ENCODE measurements around the gene RXRB.

The RXRB gene

DNA sequence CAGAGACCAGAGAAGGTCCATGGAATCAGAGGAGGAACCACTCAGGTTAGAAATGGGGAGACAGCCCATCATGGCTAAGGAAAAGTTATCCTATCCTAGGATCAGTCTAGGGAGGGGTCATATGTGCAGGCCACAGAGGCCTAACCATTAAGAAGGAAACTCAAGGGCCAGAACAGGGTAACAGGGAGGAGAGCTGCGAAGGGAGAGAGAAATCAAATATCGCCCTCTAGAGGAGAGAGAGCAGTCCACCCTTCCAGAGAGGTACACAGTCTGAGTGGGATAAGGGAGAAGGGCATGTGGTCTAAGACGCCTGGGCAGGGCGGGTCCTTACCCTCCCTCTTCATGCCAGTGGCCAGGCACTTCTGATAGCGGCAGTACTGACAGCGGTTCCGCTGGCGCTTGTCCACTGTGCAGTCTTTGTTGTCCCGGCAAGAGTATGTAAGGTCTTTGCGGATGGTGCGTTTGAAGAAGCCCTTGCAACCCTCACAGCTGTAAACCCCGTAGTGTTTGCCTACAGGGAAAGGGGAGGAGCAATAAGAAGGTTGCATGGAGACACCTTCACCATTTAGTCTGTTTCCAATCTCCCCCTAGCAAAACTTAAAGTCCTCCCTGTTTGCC is 2.9 kb downstream of the RXRB start:
- DNase-seq (ENCODE audit: low read depth in 2 of 2), result no peak

DNA sequence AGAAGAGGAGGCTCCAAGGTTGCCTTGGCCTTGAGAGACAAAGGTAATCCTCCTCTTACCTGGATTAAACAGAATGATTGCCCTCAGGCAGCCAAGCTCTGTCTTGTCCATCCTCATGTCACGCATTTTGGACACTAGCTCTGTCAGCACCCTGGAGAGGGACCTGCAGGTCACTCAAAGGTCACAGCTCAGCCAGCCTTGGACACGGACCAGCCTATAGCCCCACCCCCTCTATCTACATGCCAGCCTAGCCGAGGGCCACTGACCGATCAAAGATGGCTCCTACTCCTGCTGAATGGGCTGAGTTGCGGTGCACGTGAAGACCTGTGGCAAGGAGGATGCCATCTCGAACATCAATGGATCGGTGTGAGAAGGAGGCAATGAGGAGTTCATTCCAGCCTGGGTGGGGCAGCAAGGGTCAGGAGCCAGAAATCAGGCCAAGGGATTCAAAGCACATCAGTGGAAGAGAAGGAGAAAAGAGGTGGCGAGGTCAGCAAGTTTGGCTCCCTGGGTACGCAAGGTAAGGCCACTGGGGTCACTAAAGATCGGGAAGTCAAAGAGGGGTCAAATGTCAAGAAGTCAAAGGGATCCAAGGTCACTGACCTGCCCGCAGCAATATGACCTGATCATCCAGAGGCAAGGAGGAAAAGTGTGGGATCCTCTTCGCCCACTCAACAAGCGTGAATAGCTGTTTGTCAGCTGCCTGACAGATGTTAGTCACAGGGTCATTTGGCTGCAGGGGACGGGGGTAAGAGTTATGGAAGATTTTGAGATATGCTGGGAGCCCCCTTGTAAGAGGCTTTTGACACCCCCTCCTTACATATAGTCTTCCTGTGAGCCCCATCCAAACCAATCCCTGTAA is 4.9 kb downstream of the RXRB start:
- no peak for DNase-seq (ENCODE audit: low read depth in 2 of 2)

DNA sequence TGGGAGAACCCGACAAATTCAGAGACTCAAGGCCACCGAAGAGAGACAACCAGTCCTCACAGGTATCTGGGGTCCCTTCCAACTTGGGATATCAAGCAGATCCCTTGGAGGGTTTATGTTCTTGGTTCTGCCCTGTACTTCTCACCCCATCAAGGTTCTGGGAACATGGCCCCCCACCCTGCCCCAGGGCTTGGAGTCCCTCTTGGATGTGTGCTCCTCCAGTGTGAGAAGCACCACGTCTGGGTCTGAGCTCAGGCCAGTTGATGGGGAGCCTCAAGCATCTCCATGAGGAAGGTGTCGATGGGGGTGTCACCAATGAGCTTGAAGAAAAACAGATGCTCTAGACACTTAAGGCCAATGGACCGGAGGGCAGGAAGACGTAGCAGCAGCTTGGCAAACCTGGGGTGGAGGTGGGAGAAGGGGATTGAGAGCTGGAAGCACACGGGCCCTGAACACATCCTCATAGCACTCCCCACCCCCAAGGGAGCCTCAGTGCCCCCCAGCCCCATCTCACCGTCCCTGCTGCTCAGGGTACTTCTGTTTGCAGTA is 6.0 kb downstream of the RXRB start:
- DNase-seq (ENCODE audit: low read depth in 2 of 2), result no peak

DNA sequence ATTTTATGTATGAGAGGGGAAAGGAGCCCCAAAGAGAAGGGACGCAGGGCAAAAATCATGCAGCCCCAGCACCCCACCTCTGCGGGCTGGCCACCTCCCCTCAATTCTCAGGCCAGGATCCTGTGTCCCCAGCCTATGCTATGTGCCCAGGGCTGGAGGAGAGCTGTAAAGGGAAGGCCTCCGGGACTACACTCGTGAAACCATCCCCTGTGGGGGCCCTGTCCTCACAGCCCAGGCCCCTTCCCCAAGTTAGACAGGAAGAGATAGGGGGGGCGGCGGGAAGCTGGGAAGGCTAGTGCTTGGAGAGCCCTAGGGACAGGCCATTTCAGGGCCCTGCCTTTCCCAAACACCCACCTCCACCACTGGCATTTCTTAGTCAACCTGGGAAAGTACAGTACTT is 6.8 kb downstream of the RXRB start:
- DNase-seq (ENCODE audit: low read depth in 2 of 2), result no peak

DNA sequence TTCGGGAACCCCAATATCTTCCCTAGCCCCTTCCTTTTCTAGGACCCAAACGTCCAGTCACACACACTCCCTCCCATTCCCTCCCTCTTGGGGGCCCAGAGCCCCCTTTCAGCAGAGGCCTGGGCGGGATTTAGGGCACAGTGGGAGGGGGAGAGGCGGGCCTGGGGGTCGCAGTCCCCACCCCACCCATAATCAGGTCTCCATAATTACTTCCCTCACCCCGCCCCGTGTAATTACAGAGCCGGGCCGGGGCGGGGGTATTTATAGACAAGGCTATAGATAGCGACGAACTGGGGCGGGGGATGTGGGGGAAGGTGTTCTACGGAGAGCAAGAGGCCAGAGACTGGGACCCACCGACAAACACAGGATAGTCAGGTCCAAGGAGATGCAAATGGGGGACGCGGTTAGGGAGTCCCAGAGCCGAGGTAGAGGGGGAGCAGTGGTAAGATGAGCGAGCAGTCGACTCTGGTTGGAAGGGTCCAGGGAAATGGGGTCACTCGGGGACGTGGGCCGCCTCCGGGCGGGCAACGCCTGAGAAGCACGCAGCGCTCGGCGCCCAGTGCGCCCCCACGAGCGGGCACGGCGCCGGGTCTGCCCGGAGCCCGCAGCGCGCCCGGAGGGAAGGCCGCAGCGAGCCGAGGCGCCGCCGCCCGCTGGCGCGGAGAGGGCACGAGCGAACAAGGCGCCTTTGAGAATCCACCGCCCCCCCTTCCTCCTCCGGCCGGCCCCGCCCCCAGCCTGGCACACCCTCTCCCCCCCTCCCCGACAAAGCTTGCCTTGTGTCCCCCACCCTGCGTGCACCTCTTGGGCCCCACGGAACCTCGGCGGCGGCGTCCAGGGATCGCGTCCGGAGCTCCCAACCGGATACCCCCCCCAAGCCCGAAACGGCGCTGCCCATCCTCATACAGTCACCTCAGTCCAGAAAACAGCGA is 7.5 kb downstream of the RXRB start:
- DNase-seq (ENCODE audit: low read depth in 2 of 2), result peak in 1 of 2 donors; percentile 39

DNA sequence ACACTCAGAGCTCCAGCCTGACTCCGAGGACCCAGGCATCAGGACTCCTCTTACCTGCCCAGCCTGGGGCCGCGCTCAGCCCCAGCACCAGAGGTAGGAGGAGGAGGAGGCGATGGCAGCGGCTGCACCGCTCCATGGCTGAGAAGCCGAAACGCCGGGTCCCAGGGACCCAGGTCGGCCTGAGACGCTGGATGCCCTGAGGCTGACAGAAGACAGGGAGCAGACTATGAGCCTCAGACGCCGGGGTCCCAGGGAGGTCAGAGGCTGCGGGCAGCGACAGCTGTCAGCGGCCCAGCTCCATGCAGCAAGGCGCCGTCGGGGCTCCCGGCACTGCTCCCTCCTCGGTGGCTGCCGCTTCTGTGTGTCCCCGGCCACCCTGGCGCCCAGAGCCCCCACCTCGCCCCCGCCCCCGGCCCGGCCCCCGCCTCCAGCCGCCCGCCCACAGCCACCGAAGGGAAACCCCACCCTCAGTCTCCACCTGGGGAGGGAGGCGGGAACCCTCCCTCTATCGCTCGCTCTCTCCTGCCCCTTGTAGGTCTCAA is 8.3 kb downstream of the RXRB start, which contains the start of gene COL11A2:
Gene COL11A2 (minus strand): TSS at position 363 of the 542 bp plus-strand sequence. CDS start 227 bp downstream, at position 136.
- DNase-seq (ENCODE audit: low read depth in 2 of 2), result no peak

DNA sequence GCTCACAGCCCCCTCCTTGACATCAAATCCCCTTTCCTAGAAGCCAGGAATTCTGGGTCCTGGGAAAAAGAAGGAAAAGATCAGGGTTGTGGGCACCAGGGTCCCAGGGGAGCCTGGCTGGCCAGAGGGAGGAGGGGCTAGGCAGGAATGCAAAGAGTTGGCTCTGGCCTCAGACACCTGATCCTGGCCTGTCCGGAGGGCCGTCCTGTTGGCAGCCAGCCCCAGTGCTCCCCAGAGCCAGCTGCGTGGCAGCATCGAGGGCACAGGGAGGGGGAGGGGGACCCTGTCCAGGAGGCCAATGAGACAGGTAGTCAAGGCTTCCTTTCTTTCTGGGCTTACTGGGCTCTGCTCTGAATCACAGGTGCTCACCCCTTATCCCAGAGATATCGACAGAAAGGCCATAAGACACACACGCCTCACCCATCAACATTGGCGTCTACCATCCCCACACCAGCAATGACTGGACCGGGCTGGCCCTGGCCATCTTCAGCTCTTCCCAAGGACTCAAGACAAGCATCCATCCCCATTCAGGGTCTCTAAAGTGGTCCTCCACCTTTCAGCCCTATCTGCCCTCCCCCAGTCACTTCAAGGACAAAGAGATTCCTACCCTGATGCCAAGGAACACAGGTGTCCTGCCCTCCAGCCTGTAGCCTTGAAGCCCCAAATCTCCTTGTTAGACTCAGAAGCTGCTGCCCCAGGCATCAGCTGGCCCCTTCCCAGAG is 8.9 kb downstream of the RXRB start:
- no peak for DNase-seq (ENCODE audit: low read depth in 2 of 2)

DNA sequence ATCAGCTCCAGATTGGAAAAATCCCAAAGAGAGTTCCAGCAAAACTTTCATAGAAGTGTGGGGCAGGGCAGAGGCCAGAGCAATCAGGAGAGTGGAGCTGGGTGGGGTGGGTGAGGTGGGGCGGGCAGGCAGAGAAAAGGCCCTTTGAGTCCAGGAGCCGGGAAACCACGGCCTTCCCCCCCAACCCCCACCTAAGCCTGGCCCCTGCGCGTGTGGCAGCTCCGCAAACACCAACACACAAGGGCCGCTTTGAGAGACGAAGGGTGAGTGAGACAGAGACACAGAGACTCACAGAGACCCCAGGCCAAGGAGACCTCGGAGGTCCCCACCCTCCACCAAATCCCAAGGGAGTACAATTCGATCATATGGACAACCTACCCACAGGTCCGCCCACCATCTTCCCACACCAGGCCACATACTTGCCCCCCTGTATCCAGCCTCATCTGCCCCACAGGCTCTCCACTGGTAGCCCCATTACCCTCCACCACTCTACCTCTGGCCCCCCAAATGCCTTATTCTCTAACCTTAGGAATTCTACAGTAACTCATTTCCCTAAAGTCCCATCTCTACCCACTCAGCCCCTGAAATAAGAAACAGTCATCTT is 9.9 kb downstream of the RXRB start:
- no peak for DNase-seq (ENCODE audit: low read depth in 2 of 2)

DNA sequence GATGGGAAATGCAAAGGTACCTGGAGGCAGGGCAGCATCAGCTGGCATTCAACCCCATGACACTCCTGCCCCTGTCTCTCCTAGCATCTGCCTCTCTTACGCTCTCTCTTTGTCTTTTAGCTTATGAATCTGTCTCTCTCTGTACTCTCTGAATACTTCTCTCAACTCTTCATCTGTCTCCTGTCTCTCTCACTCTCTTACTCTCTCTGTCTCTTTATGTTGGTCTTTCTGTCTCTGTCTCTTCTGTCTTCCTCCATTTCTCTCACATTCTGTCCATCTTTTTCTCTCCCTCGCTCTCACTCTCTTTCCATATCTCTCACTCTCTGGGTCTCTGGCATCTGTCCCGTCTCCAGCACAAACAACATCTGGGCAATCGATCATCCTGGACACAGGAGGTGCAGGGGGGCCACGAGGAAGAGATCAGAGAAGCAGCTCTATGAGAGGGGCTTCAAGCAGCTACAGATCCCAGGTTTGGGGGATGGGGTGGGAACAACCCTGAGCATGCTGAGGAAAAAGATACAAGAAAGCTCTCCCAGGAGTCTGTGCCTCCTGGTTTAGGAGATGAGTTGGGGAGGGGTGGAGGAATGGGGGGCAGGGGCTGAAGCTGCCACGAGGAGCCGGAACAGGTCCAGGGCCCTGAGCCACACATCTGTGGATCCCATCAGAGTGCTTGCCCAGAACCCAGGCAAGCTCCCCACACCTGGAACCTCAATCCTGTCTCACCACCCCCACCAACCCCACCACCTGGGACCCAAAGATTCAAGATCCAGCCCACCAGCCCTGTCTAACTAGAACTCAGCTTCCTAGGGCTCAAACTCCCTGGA is 10.6 kb downstream of the RXRB start:
- DNase-seq (ENCODE audit: low read depth in 2 of 2), result no peak

DNA sequence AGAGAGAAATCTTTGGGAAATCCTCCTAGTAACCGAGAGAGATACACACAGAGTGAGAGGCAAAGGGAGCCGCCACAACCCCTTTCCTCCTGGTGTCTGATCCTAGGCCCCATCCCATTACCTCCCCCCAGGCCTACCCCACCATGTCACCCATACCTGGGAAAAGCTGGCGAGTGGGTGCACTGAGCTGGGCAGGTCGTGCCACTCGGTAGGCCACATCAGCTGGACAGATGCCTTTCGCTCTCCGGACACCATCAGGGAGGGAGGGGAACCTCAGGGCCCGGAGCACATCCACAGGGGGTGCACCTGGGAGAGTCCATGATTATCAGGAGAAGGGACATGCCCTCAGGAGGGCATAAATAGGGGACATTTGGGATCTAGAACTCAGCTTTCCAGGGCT is 11.3 kb downstream of the RXRB start:
- DNase-seq (ENCODE audit: low read depth in 2 of 2), result no peak

DNA sequence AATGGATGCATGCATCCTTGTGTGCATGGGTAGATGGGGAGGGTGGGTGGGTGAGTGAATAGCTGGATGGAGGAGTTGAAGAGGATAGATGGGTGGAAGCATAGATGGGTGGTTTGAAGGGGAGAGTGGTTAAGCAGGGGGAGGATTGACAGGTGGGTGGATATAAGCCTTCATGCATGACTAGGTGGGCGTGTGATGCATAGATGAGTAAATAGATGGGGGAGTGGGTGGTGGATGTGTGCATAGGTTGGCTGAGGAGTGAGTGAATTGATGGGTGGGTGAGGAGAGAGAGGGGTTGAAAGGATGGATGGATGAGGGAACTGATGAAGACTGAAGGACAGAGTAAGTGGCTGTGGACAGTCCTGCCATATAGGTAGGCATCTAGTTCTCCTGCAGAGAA is 12.7 kb downstream of the RXRB start:
- DNase-seq (ENCODE audit: low read depth in 2 of 2), result no peak

DNA sequence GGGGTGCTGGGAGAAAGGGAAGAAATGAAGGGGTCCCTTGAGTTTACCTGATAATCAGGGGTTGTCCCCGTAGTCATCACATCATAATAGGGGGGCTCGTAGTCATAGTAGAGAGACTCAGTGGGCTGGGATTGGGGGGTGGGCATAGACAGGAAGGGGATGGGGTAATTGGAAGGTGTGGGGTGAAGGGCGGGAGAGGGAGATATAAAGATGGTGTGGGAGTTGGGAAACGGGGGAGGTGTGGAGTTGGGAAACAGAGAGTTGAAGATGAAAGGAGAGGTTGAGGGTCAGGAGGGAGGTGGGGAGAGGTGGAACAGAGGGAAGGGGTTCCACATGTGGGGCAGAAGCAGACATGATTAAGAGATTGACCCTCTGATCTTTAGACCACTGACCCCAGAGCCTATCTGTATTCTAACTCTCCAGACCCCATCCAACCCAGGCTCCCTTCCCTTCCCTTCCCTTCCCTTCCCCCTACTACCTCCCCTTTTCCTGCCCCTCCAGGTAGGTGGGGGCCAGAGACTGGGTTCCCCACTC is 14.7 kb downstream of the RXRB start:
- no peak for DNase-seq (ENCODE audit: low read depth in 2 of 2)

DNA sequence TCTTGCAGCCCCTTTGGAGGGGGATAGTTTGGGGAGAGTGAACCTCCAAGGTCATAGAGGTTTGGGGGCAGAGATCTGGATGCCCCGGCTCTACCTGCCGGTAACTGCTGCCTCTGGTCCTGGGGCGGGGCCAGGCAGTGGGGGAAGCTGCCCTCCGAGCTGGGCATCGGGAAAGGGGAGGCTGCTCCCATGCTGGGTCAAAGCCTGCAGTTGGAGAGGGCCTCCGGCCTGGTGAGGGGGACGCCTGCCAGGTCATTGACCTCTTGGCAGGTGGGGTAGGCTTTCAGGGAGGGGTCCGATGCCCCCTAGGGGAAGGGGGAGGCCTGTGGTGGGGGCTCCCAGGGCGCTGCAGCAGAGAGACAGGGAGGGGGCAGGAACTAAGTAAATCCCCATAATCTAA is 15.3 kb downstream of the RXRB start:
- no peak for DNase-seq (ENCODE audit: low read depth in 2 of 2)

DNA sequence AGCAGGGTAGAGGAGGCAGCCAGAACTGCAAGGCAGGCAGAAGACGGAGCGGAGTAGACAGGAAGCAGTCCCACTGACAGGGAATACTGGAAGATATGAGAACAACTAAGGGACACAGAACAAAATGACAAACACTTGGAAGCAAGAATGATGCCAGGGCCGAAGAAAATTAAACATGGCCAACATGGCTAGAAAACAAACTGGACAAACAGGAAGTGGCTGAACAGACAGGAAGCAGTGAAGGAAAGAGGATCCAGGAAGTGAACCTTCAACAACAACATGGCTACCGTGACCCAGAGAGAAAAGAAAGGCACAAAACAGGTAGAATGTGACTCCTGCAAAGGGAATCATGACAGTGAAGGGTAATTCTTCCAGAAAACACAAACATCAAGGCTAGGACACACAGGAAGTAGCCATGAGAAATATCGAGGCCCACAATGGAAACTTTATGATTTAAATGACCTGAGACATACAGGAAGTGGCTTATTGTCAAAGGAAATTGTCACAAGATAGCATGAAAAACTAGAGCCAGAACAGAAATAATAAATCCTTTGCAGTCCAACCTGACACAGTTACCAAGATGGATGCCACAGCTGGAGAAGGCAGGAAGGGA is 17.3 kb downstream of the RXRB start:
- DNase-seq (ENCODE audit: low read depth in 2 of 2), result no peak

DNA sequence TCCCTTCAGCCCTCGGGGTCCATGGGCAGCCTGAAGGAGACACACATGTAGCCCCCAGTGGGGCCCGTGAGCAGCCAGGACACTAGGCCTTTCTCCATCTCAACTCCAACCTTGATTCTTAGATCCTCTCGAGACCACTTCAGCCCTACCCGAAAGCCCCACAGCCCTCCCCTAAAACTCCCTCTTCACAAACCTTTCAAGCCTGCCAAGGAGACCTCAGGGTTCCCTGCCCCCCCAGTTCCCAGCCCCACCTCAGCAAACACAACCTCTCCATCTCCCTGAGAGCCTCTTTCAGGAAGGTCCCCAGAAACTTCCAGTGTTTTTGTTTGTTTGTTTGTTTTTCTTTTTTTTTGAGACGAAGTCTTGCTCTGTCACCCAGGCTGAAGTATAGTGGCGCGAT is 19.3 kb downstream of the RXRB start:
- no peak for DNase-seq (ENCODE audit: low read depth in 2 of 2)

DNA sequence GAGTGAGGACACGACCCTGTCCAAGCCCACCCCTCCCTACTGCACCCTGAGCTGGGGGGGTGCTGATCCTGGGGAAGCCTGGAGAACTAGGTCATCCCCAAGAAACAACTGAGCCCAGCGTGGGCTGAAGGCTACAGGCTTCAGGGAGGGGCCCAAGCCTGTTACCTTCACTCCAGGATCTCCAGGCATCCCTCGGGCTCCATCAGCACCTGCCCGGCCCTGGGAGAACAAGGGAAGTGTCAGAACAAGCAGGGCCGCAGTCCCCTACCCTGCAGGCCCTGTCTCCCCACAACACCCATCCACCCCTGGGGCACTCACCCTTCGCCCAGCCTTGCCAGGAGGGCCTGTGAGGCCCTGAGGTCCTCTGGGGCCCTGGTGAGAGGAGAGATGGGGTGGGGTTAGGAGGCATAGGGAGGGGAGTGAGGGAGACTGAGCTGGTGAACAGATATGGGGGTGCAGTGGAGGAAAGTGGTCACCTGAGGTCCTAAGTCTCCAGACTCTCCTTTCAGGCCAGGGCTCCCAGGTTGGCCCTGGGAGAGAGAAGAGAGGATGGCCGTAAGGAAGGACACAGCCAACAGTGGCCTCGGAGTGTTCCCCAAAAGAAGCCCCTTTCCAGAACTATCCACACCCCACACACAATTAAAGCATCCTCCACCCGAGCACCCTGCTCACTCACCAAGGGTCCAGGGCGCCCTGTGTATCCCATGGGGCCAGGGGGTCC is 21.6 kb downstream of the RXRB start:
- no peak for DNase-seq (ENCODE audit: low read depth in 2 of 2)

DNA sequence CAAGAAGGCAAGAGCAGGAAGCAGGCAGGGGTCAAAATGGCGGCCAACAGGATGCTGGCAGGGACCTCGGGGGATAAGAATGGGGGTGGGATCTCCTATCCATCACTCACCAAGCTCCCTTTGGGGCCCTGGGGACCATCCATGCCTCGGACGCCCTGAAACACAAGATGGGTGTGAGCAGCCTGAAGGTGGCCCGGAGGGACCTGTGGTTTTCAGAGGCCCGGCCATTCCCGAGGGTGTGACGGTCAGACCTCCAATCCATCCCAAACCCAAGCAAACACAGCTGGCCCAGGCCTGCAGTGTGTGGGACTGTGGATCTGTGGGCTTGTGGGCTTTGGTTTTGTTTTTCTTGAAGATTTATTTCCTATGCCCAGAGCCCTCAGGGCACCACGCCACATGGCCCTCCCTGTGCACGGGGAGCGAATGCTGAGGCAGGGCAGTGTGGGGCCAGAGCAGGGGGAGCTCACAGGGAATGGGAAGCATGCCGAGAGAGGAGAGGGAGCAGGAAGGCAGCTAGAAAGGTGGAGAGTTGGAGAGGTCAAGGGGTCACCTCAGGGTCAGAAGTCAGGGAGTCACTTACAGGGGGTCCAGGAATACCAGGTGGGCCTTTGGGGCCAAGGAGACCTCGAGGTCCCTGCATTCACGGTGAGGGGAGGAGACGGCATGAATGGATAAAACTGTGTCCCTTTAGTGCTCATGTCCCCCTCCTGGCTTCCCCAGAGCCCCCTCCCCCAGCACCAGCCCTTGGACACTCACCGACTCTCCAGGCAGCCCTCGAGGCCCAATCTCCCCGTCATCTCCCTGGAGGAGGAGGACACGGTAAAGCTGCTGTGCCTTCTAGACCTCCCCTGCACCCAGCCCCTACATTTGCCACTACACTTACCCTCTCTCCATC is 22.7 kb downstream of the RXRB start:
- no peak for DNase-seq (ENCODE audit: low read depth in 2 of 2)

Data from stimulated activated CD4-positive, alpha-beta T cell treated with anti-CD3 and anti-CD28 coated beads, Interleukin-1b, Interleukin-23, amount 100 ng/mL, for 4 hours (primary cell).